Ammon's horn (tissue), 1 donor: ENCODE data around the gene FLT3LG.
A peak's percentile ranks its signal among the peaks of the same experiment; 100 is the strongest.

Source experiments
- DNase-seq: peaks from one replicate; pipeline ENCODE4 v3.0.0-alpha.2; 2016; ENCODE audit warnings: low spot score

FLT3LG gene, protein sequence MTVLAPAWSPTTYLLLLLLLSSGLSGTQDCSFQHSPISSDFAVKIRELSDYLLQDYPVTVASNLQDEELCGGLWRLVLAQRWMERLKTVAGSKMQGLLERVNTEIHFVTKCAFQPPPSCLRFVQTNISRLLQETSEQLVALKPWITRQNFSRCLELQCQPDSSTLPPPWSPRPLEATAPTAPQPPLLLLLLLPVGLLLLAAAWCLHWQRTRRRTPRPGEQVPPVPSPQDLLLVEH

DNA sequence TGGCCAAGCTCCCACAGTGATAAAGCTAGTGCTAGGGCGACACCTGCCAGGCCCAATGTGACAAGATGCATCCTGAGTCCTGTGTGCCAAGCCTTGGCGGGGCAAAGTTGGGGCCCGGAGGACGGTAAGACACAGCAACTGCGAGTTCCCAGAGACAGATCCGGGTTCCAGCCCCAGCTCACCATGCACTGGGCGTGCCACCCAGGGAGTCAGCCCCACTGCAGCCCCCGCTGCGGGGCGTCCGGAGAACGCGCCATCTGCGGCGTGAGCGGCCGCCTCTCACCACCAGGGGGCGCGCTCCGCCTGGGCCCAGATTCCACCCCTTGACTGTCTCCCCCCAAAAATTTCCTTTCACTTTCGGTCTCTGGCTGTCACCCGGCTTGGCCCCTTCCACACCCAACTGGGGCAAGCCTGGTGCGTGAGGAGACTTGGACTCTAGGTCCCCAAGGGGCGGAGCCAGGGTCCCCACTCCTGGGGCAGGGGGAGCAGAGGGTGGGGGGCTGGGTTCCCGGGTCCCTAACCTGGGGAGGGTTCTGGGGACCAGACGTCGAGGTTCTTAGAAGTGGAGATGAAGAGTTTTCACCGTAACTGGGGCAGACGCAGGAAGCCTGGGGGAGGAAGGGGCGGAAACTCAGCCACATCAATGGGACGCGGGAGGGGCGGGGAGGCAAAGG, at the start of gene FLT3LG:
TSS of gene FLT3LG (plus strand) at position 348 of the 674 bp plus-strand sequence. CDS start 425 bp downstream, outside the sequence.
- DNase-seq, result peak; percentile 67

DNA sequence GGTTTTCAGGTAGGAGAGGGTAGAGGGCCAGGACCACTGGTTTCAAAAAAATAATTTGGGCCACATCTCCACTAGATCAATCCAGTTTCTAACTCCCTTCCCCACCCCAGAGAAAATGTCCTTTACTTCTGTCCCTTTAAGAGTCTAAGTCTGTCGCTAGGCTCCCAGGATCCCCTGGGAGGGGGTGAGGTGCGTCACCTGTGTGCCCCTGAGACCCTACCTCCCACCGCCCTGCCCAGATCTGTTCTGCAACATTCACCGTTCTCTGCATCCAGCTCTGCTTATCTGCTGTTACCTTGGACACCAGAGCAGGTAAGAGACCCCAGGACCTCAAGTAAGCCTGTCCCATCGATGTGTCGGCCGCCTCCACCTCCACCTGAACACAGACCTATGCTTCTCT, 48.8 kb upstream of the FLT3LG start, which contains the start of gene GFY:
TSS of gene GFY (plus strand) at position 211 of the 400 bp plus-strand sequence. CDS start 1,043 bp downstream, outside the sequence.
- DNase-seq, result no peak

DNA sequence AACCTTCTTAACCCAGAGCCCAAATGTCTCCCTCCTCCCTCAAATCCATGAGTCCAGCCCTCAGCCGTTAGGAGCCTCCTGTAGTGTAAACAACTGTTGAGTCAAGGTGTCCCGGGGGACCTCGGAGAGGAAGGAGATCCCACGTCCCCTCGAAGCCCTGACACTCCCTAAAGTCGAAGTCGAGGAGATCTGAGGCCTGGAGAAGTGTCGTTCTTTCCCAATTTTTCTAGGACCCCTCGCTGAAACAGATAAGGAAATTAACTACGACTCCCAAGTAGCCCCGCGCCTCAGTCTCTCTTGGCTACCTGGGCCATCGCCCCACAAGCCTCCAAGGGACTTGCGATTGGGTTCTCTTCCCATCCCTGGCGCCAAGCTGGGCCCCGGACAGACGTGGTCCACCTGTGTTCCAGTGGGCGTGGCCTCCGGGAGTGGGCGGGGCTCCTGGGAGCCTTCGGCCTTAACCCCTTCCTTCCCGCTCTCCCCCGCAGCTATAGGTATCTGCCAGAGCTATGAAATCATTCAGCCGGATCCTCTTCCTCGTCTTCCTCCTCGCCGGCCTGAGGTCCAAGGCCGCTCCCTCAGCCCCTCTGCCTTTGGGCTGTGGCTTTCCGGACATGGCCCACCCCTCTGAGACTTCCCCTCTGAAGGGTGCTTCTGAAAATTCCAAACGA, 48.0 kb upstream of the FLT3LG start:
- DNase-seq, result no peak

DNA sequence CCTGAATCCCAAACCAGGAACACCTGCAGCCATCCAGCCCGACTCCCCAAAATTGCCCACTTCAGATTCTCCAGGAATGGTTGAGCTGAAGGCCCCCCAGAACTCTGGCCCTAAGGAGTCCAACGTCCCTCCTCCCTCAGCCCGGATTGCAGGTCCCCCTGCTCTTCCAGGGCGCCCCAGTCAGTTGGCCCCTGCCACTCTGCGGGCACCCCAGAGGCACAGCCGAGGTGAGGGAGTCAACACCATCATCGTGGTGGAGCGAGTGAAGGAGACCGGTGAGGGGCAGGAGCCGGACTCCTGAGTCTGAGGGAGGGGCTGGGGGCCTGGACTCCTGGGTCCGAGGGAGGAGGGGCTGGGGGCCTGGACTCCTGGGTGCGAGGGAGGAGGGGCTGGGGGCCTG, 46.7 kb upstream of the FLT3LG start:
- DNase-seq, result no peak

DNA sequence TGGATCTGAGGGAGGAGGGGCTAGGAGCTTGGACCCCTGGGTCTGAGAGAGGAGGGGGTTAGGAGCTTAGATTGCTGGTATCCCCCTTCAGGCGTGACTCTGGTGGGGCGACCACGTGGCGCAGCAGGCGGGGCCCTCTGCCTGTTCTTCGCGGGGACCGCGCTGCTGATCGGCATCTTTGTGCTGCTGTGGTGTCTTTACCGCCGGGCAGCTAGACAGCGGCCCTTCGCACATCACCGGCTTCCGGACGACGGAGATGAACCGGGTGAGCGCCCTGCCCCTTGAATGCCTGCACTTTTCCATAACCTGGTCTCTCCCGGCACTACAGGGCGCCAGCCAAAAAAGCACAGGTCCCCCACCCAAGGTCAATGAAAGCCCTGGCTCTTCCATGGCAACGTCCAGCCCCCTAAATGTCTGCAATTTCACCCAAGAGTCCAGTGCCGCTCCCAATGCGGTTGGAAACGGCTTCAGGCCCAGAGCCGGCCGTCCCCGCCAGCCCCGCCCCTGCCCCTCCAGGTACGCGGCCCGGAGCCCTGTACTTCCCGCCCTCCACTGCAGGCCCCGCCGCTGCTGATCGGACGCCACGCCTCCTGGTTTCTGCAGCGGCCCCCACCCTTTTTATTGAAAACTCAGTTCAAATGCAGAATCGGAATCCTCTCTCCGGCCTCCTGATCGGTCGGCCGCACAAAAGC, 46.0 kb upstream of the FLT3LG start:
- DNase-seq, result no peak

DNA sequence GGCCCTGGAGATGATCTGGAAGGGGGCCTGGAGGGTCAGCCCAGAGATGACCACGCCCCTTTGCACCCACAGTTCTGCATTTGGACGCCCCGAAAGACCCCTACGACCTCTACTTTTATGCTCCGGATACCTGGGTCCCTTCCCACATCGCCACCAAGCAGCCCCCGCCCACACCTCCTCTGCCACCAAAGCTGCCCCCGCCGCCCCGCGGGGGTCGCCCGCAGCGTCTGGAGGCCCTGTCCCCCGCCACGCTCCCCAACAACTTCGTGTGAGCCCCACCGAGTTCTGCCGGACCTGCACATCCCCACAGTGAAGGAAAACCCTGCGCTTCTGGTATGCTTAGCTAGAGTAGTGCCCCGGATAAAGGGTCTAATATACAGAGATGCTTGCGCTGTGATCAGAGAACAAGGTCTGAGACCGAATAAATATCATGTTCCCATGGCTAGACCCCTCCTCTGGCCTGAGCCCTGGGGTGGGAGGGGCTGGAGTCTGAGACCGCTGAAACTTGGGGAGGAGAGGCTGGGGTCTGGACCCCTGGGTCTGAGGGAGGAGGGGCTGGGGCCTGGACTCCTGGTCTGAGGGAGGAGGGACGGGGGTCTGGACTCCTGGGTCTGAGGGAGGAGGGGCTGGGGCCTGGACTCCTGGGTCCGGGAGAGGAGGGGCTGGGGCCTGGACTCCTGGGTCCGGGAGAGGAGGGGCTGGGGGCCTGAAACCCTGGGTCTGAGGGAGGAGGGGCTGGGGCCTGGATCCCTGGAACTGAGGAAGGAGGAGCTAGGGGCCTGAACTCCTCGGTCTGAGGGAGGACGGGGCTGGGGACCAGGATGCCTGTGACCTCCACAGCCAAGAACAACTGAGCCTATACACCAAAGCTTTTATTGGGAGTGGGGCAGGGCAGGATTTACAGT, 45.2 kb upstream of the FLT3LG start:
- no peak for DNase-seq

DNA sequence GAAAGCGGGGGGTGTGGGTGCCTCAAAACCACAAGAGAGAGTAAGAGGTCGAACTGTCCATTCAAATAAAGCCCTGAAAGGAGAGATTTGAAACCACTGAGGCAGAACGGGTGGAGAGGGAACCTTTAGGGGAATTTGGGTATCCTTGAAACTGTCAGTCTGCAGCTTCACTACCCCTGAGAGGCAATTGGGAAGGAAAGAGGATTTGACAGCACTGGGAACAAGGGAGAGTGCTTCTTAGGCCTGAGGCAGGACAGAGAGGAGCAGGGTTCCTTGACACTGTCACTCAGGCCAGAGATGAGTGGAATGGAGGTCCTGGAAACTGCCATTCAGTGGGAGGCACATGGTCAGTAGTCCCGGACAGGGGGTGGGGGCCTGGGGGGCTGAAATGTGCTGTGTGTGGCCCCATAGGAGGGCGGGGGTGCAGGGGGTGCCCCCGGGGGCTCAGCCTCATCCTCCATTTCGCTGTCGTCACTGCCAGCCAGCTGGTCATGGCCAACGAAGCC, 43.8 kb upstream of the FLT3LG start:
- DNase-seq, result no peak

DNA sequence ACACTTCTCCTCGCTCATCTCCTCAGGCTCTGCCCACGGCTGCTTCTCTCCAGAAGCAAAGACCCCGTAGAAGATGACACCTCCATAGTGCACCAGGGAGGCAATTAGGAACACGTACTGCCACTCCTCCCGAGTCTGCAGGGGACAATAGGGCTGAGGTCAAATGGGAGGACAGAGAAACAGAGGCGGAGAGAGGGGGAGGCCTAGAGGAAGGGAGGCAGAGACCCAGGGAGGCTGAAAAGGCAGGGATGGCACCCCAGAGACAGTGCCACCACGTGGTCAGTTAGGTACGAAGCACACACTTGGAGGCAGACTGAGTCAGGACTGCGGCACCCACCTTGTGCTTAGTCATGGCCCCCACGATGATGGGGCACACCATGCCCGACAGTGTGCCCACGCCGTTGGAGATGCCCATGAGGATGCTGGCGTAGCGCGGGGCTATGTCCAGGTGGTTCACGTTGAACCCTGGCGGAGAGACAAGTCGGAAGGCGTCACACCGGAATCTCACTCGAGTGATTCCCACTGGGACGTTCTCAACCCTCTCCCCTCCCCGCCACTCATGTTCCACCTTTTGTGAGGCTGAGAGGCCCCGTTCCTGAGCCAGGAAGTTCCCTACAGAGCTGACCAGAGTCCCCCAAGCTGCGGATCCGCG, 43.2 kb upstream of the FLT3LG start:
- no peak for DNase-seq

DNA sequence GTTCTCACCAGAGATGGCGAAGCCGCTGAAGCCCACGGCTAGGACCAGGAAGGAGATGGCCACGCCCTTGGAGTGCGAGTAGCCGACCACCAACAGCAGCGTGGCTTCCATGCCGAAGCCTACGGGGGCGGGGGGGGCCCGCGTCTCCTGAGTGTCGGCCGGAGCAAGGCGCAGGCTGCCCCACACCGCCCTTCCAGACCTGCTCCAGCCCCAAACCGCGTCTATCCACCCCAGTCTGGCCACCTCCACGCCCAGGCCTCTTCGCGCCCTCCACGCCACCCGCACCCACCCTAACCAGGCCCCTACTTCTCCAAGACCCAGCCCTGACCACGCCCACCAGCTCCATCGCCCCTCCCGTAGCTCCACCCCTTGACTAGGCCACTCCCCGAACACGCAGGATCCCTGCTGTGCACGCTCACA, 42.7 kb upstream of the FLT3LG start:
- DNase-seq, result no peak

DNA sequence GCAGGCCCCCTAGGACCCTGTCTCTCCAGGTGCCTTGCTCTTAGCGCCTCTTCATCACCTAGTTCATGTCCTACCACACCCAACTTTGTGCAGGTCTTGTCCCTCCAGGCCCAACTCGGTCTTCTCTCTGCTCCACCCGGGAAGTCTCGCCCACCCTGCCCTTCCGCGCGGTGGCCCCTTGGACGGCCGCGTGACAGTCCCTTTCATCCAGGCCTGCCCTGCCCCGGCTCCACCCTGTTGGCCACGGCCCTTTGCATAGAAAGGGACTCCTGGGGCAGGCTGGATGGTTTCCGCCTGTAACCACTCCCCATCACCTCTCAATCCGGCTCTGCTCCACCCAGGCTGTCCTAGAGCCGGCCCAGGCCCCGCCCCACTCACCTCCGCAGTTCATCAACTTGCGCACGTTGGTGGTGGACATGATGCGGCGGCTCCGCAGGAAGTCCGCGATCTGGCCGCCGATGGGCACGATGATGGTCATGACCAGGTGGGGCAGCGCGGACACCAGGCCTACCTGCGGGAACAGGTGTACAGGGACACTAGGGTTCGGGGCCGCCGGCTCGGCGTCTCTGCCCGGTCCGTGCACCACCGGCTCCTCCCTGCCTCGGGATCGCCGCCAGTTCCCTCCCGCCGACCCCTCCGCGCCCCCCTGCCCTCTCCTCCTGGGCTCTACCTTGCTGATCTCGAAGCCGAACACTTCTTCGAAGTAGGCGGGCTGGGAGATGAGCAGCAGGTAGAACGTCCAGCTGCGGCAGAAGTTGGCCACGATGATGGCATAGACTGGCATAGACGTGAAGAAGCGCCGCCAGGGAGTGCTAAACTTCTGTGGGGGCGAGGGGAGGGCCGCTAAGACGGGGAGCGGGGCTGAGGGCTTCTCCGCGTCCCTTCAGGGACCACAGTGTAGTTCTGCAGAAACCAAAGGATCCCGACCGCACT, 41.6 kb upstream of the FLT3LG start:
- no peak for DNase-seq

DNA sequence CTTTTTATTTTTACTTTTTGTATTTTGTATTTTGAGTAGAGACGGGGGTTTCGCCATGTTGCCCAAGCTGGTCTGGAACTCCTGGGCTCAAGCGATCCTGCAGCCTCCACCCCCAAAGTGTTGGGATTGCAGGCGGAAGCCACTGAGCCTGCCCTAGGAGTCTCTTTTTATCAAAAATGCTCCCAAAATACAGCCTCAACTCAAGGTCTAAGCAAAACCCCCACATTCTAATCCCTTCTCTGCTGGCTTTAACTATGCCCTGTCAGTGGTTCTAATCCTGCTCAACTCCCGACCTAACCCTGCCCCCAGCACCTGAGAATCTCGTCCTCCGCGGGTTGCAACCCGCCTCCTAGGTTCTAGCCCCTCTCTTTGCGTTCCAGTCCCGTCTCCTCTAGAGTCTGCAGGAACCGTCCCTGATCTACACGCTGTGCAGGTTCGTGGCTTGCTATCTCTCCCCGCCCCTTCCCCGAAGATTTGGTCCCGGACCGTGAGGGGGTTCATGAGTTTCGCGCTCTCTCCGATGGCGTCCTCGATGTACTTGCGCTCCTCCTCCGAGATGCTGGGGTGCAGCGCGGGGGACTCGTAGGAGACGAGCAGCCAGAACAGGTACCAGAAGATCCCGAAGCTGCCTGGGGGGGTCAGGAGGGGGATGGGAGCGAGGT, 40.6 kb upstream of the FLT3LG start:
- DNase-seq, result no peak

DNA sequence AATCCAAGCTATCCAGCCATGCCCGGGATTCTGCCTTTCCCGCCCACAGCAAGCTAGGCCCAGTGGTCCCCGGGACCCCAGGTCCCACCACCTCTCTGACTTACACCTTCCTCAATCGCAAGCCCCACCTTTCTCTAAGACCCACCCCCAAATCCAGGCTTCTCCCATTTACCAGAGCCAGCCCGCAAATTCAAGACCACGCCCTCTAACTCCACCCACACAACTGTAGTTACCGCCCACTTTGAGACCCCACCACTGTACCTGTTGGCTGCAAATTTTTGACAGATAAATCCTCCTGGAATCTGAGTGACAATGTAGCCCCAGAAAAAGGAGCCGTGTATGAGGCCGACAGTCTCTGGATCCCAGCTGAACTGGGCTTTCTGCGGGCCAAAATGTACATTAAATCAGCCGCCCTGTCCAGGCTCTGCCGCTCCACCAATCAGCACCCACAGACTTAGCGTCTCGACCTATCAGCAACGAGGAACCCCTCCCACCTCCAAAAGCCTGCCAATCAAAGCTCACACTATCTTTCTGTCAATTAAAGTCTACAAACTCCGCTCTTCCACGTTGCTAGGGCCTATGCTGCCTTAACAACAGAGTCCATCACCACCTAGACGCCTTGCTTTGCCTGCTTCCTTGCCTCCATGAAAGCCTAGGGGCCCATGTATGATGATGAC, 39.0 kb upstream of the FLT3LG start:
- DNase-seq, result no peak

DNA sequence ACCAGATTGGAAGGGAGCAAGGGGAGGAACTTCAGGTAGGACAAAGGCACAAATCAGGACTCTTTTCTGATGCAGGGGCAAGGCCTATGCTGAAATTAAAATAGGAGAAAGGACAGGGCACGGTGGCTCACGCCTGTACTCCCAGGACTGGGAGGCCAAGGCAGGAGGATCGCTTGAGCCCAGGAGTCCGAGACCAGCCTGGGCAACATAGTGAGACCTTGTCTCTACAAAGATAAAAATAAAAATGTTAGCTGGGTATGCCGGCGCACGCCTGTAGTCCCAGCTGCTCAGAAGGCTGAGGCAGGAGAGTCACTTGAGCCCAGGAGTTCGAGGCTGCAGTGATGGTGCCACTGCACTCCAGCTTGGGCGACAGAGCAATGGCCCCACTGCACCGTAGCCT, 38.3 kb upstream of the FLT3LG start:
- DNase-seq, result no peak

DNA sequence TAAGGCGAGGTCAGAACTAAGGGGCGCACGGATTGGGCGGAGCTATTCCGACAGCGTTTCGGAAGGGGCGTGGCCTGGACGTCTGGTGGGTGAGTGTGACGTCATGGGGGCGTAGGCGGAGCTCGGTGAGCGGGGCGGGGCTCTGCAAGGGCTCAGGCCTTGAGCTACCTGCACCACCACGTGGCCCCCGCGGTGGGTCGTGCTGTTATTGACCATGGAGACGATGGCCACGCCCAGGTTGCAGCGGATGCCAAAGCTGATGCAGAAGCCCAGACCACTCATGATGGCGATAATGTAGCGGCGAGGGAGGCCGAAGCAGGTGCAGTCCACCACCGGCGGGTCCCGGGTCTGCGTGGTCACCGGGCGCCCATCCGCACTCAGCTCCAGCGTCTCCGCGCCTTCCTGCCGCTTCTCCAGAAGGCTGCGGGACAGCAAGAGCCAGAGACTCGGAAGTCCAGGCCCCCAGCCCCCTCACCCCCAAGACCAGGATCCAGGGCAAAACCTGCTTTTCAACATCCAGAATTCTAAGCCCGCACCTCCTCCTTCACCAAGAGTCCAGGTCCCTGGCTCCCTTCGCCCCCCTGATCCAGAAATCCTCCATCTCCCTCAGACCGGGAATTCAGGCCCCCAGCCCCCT, 37.5 kb upstream of the FLT3LG start:
- DNase-seq, result no peak

DNA sequence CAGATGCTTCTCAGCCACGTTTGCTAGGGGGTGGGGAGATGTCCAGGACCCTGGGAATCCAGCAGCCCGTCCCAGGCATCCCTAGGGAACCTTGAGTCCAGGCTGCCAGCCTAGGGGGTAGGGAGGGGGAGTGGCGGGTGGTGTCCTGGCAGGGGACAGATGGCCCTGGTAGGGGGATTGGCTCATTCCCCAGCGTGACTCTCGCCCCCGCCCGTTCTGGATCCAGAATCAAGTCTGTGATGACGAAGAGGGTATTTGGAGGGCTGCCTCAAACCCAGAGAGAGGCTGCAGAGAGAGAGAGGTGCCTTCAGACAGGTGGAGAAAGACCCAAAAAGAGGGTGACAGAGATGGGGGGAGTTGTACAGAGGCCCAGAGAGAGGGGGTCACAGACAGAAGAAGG, 36.8 kb upstream of the FLT3LG start:
- DNase-seq, result peak; percentile 62

DNA sequence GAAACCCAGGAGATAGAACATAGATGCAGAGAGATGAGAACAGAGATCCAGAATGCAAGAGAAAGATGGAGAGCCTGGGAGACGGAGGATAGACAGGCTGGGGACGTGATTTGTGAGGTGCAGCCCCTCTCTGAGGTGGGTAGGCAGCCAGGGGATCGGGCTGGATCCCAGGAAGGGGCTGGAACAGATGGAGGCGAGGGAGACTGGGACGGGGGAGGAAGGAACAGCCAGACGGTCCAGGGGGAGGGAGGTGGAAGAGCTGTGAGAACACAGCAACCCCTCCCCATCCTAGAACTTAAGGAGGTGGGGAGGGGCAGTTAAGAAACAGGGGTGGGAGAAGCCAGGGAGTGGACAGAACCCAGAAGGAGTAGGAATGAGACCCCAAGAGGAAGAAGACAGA, 35.8 kb upstream of the FLT3LG start:
- DNase-seq, result peak; percentile 58

DNA sequence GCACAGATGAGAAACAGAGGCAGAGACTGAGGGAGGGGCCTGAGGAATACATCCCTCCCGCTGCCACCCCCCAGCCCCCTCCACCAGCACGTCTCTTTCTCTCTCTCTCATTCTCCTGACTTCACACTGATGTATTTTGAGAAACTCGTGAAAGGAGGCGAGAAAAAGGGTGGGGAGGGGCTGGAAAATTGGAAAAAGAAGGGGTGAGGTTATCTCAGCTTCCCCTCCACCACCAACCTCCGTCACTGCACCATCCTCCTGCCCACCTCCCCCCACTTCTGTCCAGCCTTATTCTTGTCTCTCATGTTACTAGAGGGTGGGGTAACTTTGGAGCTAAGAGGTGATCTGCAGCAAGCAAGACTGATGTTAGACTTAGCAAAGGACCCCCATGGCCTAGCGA, 34.2 kb upstream of the FLT3LG start:
- no peak for DNase-seq
